Loucy (cell line): ENCODE results near the gene MAJIN.

Experiments used
- H2AFZ ChIP-seq: fragments of 200-600 bp; sonication (generic); 2 replicates; pipeline ENCODE4 v1.6.0; 2016; ENCODE audit warnings: antibody characterized with exemption, mild to moderate bottlenecking, low read length, moderate library complexity
- H3F3A ChIP-seq: fragments of 200-600 bp; 2 replicates; pipeline ENCODE4 v1.6.0; 2016; ENCODE audit warnings: antibody characterized with exemption, low read depth, mild to moderate bottlenecking
- H3K27me3 ChIP-seq: fragments of 200-600 bp; sonication (generic); 2 replicates; pipeline ENCODE4 v1.6.1; 2014; ENCODE audit warnings: low read length, mild to moderate bottlenecking; ENCODE audit not compliant: insufficient read depth, poor library complexity, severe bottlenecking
- H3K36me3 ChIP-seq: fragments of 200-600 bp; sonication (generic); 2 replicates; pipeline ENCODE4 v1.6.1; 2016; ENCODE audit warnings: low read length; ENCODE audit not compliant: insufficient read depth
- H3K4me1 ChIP-seq: fragments of 200-600 bp; sonication (generic); 2 replicates; pipeline ENCODE4 v1.5.1; 2014; ENCODE audit warnings: low read length, mild to moderate bottlenecking; ENCODE audit not compliant: insufficient read depth, poor library complexity, severe bottlenecking
- H3K4me2 ChIP-seq: fragments of 200-600 bp; sonication (generic); 2 replicates; pipeline ENCODE4 v1.6.0; 2014; ENCODE audit warnings: antibody characterized with exemption, low read length, low read depth, mild to moderate bottlenecking; ENCODE audit not compliant: poor library complexity, severe bottlenecking
- H3K4me3 ChIP-seq: fragments of 200-600 bp; sonication (generic); 2 replicates; pipeline ENCODE4 v1.5.1; 2014; ENCODE audit warnings: low read length, mild to moderate bottlenecking, mixed read lengths; ENCODE audit not compliant: poor library complexity, severe bottlenecking
- H3K79me2 ChIP-seq: fragments of 200-600 bp; sonication (generic); 2 replicates; pipeline ENCODE4 v1.6.1; 2014; ENCODE audit warnings: low read length; ENCODE audit not compliant: insufficient read depth
- H3K9ac ChIP-seq: fragments of 200-600 bp; sonication (generic); 2 replicates; pipeline ENCODE4 v1.6.0; 2014; ENCODE audit warnings: mild to moderate bottlenecking, low read depth, low read length, moderate library complexity; ENCODE audit not compliant: poor library complexity, severe bottlenecking
- H3K9me2 ChIP-seq: fragments of 200-600 bp; sonication (generic); replicated peaks from 2 replicates; pipeline ENCODE4 v1.6.1; 2016; ENCODE audit warnings: low read depth, low read length, mixed read lengths
- H3K9me3 ChIP-seq: fragments of 200-600 bp; sonication (generic); 2 replicates; pipeline ENCODE4 v1.6.1; 2014; ENCODE audit warnings: mild to moderate bottlenecking, antibody characterized with exemption, low read length, low read depth; ENCODE audit not compliant: insufficient read depth
- H4K20me1 ChIP-seq: fragments of 200-600 bp; sonication (generic); 2 replicates; pipeline ENCODE4 v1.6.0; 2014; ENCODE audit warnings: antibody characterized with exemption, low read length, mild to moderate bottlenecking; ENCODE audit not compliant: insufficient read depth, poor library complexity, severe bottlenecking
- CTCF ChIP-seq: fragments of 200-600 bp; sonication (generic); conservative IDR thresholded peaks from 2 replicates; pipeline ENCODE4 v1.5.1; 2014; ENCODE audit warnings: mild to moderate bottlenecking, antibody characterized with exemption, low read length
- EZH2phosphoT487 ChIP-seq: fragments of 200-600 bp; IDR thresholded peaks from 2 replicates; pipeline ENCODE4 v1.6.1; 2018; ENCODE audit warnings: antibody characterized with exemption, mild to moderate bottlenecking, moderate library complexity, borderline replicate concordance

The MAJIN gene

GRCh38 chr11:65019824-65020223 is 47.9 kb upstream of the MAJIN start:
- Histone ChIP-seq H3K4me1 (peaks cover 17% of the 10 kb centered on the region), H3K9me3 (no peaks in the 10 kb centered on the region), H3K79me2 (peaks cover 29% of the 10 kb centered on the region), H3K4me2 (no peak overlapping the region), H3K4me3 (no peak overlapping the region), H3K27me3 (no peaks in the 10 kb centered on the region), H3F3A (no peaks in the 10 kb centered on the region), H3K36me3 (peaks cover 3% of the 10 kb centered on the region; the same call in 1 of the 2 replicates), H4K20me1 (peaks cover 6% of the 10 kb centered on the region), H3K9me2 (no peaks in the 10 kb centered on the region), H2AFZ (no peak overlapping the region), H3K9ac (no peak overlapping the region)
- no peak for TF ChIP-seq EZH2phosphoT487
- TF ChIP-seq CTCF, result no peak

- H3K9ac ChIP-seq, result no peak overlapping the region
- H3K9me3 ChIP-seq, result no peaks in the 10 kb centered on the region
- H3K27me3 ChIP-seq, result no peaks in the 10 kb centered on the region
- no peak for TF ChIP-seq CTCF
- no peak for TF ChIP-seq EZH2phosphoT487
- H3K4me2 ChIP-seq, result no peak overlapping the region
- H3K79me2 ChIP-seq, result peaks cover 32% of the 10 kb centered on the region
- no peak overlapping the region for H2AFZ ChIP-seq
- no peaks in the 10 kb centered on the region for H3K9me2 ChIP-seq
- peaks cover 21% of the 10 kb centered on the region for H3K4me1 ChIP-seq
- no peak overlapping the region for H3K4me3 ChIP-seq
- H3F3A ChIP-seq, result peaks cover 6% of the 10 kb centered on the region
- peaks cover 8% of the 10 kb centered on the region for H4K20me1 ChIP-seq
- peaks cover 3% of the 10 kb centered on the region; the same call in 1 of the 2 replicates for H3K36me3 ChIP-seq
Observed at GRCh38 chr11:65017937-65018336, 46.0 kb upstream of the MAJIN start.

GRCh38 chr11:65016705-65017104 is 44.8 kb upstream of the MAJIN start:
- Histone ChIP-seq H3K4me1 (peaks cover 23% of the 10 kb centered on the region), H3K9me2 (no peaks in the 10 kb centered on the region), H3K9ac (peak overlapping the region; percentile 30), H4K20me1 (peaks cover 8% of the 10 kb centered on the region), H3K36me3 (peaks cover 3% of the 10 kb centered on the region; the same call in 1 of the 2 replicates), H3K27me3 (no peaks in the 10 kb centered on the region), H3F3A (peaks cover 6% of the 10 kb centered on the region), H3K4me2 (peak overlapping the region; percentile 85), H3K9me3 (no peaks in the 10 kb centered on the region), H3K79me2 (peaks cover 32% of the 10 kb centered on the region), H3K4me3 (no peak overlapping the region), H2AFZ (no peak overlapping the region)
- TF ChIP-seq CTCF (peak; percentile 28; the same call in 1 of the 2 replicates), EZH2phosphoT487 (no peak)
